HG02852 (cell line): ENCODE results near the gene CDKL5.
"Not testable (repeated sequence)": the region's sequence is repeated elsewhere in the genome, so short reads cannot be mapped to it uniquely, and the experiment has no call there.

ENCODE experiments used
- ATAC-seq: cut with Tn5 transposase; IDR thresholded peaks from one replicate; pipeline ENCODE4 v1.9.1; 2021; ENCODE audit warnings: mild to moderate bottlenecking, moderate library complexity; ENCODE audit not compliant: unreplicated experiment

CDKL5 gene

DNA sequence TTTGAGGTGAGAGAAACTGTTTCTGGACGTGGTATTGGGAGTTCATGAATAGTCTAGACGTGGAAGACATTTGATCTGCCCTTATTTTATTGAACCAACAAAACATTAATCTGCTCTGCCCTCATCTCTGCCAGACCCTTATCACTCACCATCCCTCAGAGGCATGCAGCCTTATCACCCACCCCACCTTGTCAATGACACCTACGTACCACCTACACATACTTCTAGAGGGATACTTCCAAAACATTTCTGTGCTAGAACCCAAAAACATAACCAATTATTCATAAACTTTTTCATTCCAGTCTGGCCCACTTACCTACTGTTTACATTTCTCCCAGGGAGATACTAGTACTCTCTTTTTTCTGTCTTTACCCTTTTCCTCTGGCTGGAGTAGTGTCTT, 141.3 kb downstream of the CDKL5 start:
- ATAC-seq, result no peak

DNA sequence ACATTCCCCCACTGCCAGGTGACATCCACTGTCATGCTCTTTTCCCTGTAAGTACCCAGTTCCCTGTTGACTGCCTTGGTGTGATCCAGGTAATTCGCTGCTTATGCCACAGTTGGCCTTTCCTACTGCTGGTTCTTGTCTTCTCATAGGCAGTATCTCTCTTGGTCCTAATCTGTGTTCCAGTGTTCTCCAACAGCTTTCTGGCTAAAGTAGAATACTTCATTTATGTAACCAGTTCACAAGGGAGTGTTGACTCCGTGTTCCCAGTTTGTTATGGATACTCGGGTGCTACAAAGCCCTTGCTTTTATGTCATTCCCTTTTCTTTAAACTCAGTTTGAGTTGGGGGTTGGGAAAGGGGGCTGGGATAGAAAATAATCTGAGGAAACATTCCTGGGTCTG, 148.1 kb downstream of the CDKL5 start:
- ATAC-seq, result no peak

DNA sequence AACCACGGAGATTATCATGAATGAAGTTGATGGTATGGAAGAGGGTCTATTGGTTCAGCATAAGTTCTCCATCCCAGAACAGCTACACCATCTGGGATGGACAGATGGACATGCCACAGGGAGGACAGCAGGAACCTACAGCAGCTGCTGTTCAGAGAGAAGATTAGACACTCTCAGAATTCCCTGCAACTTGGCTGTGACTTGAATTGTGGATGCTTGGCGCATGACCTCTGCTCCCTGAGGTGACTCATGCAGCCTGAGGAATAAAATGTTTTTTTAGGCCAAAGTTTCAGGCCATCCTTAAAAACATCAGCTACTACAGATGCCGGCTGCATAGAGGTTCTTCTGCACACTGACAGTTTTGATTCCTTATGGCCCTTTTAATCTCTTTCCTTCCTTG, 149.2 kb downstream of the CDKL5 start:
- no peak for ATAC-seq

DNA sequence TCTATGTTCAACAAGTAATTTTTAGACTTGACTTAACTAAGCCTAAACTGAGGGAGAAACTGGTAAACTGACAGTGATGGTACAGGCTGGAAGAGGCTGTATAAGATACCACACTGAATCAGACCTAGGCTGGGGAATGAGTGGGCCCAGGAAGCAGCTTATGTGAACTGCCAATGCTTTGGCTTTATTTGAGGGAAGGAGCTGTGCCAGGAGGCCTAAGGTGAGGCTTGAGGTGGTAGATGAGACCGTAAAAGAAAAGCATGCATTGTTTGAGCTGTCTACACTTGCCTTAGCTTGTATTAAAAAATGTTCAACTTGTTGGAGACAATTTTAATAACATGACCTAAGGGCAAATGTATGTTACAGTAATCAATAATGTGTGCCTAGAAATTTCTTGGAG, 150.3 kb downstream of the CDKL5 start:
- ATAC-seq, result no peak

DNA sequence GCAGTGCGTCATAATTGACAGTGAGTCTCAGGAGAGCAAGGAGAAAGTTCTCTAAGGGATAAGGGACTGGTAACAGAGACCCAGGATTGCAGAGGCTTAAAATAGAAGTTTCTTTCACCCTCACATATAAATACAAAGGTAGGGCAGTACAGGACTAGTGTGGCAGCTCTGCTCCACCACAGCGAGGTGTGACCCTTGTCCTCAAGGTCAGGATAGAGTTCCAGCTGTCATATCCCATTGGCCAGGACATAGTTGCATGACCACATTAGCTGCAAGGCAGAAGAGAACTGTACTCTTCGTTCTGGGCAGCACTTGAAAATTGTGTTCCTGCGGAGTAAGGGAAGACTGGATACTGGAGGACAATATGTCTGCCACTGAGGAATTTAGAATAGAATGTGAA, 152.0 kb downstream of the CDKL5 start:
- ATAC-seq, result no peak

DNA sequence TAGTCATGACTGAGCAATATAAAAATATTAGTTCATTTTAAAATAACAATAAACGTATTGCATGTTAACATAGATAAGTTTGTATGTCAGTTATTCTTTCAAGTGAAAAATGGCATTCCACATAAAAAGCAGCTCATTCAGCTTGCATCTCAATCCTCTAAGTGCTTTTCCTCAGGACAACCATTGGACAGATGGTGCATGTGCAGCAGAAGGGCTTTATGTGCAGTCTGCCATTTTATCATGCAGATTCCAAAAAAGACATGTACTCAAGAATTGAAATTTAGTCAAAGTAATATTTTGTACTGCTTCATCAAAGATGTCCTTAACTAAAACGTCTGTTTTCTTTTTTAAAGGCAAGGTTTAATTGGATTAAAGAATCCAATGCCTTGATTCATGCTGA, 153.1 kb downstream of the CDKL5 start:
- ATAC-seq, result no peak

DNA sequence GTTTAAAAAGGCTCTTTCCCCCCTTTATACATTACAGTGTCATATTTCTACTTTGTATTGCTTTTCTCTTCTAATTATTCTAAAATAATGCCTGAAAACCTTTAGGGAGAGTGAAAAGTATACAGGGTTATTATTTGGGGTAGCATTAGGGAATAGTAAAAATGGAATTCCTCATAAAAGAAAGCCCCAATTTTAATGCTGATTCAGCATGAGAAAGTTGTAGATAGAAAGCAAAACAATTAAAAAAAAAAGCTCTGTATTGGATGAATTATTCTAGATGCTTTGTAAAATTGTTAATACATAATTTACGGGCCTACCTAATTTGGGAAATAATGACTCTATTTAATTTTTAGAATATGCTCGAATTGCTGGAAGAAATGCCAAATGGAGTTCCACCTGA, 154.1 kb downstream of the CDKL5 start:
- ATAC-seq, result no peak

DNA sequence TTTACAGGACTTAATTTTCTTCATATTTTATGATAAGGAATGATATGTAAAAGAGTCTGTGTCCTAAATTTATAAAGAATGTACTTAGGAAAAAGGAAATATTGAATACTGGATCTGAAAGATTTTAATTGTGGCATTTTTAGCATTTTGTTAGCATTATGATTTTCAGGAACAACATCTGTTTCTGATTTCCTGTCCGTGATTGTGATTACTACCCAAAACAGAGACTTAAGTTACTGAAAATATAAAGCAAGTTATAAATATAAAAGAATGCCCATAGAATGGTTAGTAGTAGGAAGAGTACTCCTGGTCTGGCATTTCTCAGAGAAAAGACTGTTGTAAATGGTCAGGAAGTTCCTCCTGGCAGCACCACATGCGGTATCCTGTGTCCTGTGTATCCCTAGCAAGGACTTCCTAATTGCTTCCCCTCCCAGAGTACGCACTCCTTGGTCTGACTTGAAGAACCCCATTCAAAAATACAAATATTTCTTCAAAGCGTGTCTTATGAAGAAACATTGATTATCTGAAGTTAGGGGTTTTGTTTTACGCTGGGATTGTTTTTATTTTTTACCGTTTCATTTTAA, 157.6 kb downstream of the CDKL5 start:
- ATAC-seq, result no peak

DNA sequence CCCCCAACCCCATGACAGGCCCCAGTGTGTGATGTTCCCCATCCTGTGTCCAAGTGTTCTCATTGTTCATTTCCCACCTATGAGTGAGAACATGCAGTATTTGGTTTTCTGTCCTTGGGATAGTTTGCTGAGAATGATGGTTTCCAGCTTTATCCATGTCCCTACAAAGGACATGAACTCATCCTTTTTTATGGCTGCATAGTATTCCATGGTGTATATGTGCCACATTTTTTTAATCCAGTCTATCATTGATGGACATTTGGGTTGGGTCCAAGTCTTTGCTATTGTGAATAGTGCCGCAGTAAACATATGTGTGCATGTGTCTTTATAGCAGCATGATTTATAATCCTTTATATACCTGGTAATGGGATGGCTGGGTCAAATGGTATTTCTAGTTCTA, 163.9 kb downstream of the CDKL5 start:
- not testable (repeated sequence) for ATAC-seq

DNA sequence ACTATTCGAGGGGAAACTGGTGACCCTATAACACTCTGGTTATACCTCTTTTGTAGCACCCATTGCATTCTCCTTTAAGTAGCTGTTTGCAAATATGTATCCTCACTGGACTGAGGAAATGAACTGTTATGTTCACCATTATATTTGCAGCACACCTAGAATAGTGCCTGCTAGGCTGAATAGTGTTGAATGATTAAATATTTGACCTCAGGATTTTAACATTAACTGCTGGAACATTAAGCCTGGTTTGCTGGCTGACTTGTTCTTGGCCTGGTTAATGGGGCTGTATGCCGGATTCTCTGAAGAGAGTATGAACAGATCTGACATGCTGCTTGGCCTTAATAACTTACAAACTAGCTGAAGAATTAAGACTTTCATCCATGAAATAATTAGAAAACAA, 166.4 kb downstream of the CDKL5 start:
- no peak for ATAC-seq

DNA sequence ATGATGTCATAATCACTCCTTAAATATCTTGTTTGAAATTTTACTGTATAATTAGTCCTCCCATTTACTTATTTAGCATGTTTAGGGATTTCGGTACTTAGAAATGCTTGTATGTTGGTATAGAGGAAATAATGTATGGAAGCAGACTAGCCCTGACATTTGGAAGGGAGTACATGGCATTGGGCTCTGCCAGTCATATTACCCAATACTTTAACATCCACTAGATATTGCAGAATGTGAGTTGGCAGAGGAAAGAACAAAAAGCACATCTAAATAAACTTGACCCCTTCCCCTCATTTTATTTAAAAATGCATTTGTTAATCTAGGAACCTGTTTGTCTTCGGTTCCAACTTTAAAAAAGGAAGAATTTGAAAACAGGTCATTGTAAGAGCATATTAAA, 168.7 kb downstream of the CDKL5 start:
- no peak for ATAC-seq

DNA sequence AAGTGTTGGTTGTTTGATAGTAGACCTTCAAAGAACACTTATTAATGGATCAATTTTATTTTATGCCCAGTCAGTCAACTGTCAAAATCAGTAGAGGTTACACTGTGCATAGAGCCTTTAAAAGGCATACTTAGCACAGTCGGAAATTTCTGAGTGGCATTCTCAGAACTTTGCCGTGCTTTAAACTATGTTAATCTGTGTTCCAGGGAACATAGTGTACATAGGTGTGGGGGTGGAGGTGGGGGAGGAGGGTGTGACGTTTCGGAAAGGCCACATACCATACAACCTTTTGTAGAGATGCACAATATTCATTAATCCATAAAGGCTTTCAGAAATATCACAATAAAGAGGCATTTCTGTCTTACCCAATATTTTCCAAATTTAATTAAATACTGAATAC, 170.7 kb downstream of the CDKL5 start:
- no peak for ATAC-seq

DNA sequence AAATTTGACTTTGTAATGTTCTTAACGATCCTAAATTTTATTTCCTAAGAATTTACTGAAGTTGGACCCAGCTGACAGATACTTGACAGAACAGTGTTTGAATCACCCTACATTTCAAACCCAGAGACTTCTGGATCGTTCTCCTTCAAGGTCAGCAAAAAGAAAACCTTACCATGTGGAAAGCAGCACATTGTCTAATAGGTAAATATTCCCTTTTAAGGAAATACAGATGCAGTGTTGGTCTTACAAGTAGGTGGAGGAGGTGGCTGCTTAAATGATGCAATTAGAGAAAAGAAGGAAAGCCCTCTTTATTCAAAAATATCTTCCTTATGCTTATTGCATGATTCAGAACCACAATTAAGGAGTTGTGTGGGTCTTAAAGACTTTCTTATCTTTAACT, 173.0 kb downstream of the CDKL5 start:
- no peak for ATAC-seq

DNA sequence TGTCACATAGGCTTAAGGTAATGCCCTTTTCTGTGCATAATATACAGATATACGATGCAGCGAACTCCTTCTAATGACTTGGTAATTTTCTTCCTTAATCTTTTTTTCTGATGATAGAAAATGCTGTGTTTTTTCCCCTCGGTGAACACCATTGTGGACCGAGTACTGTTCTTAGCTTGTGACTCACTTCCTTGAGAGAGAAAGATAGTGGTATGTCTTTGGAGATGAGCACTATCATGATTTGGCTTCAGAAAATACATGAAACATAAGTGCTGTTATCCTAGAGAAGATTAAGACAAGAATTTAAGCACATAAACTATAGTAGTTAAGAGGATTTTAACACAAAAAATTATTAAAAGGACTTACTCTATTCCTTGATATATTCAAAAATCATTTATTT, 182.6 kb downstream of the CDKL5 start:
- ATAC-seq, result no peak

DNA sequence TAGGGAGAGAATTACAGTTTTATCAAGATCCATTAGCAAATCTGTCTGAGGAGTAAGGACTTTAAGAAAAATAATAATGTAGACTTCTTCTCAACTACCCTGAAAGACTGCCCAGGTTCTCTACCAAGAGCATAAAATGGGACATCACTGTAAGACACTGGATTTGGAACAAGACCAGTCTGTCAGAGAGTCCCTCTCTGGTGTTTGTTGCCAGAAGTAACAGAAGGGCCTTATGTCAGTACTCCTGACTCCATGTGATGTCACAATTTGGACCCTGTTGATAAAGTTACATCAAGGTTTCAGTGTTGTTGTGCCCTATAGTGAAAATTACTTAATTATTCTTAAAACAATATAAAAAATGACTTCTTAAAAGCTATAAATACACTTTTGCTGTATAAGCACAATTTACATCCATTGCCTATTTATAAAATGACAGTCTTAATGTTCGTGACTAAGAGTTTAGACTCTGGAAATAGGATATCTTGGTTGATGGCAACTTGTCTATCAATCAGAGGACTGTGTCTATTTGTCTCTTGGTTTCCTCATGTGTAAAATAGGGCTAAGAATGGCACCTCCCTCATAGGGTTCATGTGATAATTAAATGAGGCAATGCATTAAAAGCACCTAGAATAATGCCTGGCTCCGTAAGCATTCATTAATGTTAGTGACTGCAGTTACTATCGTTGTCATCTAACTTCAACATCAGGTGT, 188.7 kb downstream of the CDKL5 start:
- no peak for ATAC-seq

DNA sequence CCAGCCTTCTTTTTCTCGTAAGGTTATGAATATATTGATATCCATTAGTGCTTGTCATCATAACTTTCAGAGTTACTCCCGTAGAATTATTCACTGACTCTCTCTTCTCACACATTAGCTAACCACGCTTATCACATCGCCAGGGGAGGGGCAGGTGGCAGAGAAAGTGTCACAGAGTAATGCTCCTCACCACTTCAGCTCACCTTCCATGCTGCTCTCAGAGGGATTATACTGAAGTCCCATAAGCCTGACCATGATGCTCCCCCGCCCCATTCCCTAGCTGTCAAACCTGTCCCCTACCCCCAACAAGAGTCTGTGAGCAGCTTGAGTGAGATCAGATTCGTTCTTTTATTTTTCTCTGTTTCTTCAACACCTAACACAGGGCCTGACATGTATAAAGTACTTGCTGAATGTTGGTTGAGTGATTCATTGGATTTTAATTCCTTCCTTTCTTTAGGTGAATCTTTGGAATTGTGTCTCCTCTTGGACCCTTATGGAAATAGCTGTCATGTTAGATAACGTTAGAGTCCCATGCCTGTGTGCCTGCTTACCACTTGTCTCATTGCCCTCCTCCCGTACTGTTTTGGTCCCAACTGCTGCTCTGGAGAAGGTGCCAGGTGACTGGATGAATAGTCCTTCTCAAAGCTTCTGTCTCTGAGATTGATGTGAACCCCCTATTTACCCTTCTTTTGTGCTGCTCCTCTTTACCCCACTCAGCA, 191.4 kb downstream of the CDKL5 start:
- ATAC-seq, result no peak

DNA sequence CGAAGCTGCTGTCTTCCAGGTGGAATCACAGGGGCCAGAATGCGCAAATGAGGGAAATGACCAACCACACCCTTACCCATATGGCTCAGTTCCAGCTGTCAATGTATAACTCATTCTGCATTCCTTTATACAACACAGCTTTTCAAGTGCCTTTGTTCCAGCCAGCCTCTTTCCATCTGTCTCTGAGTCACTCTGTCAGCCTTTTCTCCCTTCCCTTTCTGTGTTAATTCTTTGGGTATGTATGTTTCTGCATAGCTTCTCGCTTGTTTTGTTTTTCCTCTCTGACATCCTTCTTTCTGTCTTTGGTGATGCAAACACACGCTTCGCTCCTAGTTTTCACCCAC, 192.0 kb downstream of the CDKL5 start:
- ATAC-seq, result no peak

DNA sequence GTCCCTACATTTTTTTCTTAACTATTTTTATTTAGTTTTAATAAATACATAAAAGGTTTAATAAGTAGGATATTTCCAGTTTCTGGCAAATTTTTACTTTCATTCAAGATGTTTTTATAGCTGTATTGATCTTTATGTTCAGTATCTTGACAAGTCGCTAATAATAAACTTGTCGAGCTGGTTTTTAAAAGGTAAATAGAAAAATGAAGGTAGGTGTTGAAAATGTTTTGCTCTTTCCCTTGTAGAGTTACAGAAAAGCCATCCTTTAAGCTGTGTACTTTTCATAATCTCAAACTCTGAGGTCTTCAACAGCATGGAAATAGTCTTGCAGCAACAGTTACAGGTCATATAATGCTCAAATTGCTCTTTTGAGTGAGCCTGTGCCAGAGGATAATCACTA, 193.9 kb downstream of the CDKL5 start:
- no peak for ATAC-seq

DNA sequence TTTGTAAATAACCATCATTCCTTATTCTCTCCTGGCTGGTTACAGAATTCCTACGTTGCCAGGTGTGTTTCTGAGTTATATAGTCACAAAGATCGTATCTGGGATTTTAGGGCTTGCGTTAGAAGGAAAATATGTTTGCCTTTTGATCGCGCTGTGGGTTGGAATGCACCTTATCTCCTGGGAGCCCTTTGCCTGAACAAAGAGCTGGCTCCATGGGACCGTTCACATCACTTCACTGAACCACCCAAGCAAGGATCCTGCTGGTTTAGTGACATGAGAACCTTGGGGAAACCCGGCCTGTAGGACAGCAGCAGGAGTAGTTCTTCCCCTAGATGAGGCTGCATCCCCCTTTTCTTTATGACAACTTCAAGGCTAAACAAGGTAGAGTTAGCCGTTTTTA, 194.9 kb downstream of the CDKL5 start:
- no peak for ATAC-seq

DNA sequence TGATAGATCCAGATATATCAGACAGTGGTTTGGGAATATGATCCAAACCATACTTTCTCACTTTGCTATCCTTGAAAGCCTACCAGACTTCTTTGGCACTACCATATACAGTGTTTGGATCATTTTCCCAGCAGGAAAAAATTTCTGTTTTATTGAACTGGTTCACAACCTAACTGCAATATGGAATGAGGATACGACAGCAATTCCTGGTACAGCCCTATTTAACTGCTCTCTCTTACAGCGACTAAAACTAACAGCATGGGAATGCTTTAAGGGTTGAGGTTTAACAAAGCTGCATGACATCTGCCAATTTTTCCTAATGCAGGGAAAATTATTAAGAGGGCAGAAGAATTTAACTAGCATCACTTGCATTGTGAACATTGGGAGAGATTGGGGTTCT, 199.2 kb downstream of the CDKL5 start:
- no peak for ATAC-seq

DNA sequence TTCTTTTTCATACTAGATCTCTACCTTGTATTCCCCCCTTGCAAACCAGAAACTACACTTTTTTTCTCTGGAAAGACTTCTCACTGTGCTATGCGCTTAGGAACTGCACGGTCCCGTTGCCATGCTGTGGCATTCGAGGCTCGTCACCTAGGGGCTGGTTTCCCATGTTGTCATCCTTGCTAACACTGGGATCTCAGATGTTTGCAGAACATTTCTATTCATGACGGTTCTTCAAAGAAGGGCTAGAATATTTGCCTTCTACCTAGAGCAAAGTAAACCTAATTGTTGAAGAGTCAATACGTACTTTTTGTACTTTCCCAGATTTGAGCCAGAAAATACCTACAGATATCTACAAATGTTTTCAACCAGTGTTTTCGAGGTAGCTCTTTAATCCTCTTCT, 205.5 kb downstream of the CDKL5 start:
- ATAC-seq, result no peak

DNA sequence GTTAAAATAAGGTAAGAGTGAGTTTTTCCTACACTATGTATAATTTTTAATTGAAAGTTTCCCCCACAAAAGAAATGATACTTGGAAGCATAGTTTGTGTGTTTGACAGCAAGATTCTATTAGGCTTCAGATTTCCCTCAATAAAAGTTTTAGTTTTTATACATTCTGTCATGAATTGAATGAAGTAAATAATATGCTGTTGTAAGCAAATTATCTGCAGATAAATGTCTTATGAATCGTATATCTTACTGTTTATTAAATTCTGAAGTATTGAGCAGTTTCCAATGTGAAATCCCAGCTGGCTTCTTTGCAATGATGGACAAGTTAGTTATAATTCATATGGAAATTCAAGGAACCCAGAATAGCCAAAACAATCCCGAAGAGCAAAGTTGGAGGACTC, 213.0 kb downstream of the CDKL5 start:
- no peak for ATAC-seq

DNA sequence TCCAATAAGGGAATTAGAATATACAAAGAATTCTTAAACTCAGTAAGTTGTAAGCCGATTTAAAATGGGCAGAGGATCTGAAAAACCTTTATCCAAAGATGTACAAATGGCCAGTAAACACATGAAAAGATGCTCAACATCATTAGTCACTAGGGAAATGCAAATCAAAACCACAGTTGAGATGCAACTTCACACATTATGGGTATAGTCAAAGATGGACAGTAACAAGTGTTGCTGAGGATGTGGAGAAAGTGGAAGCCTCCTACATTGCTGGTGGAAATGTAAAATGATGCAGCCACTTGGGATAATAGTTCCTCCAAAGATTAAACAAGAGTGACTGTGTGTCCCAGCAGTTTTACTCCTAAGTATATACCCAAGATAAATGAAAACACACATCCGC, 213.9 kb downstream of the CDKL5 start:
- no peak for ATAC-seq
